PC-9 (cell line): ENCODE data around the gene PRR19. TPM values are rescaled to one million over a fixed set of nuclear protein-coding genes. Genes with fewer than 3 reads are reported as not detected.

ENCODE experiments used
- BruUV-seq: library from RNA; stranded (reverse); fragments of 400-500 nt; replicated peaks from 2 replicates; lab custom pipeline; 2021; lab: Mats Ljungman, UMichigan
- CTCF ChIA-PET: fragments of 300-600 bp; sonication (Branson Sonifier 250); formaldehyde crosslinking; loops from one replicate; lab custom pipeline; 2022; ENCODE audit warnings: antibody characterized with exemption; lab: Charles Lee
- POLR2A ChIA-PET: fragments of 300-600 bp; sonication (Branson Sonifier 250); formaldehyde crosslinking; loops from one replicate; lab custom pipeline; 2022; ENCODE audit warnings: antibody characterized with exemption; ENCODE audit not compliant: unreplicated experiment; lab: Charles Lee
- DNase-seq, 2 experiments: peaks; one replicate each; pipeline versions ENCODE4 v3.0.0 to v3.0.0-alpha.2; 2015 to 2022; ENCODE audit warnings: mixed read lengths in 1 of 2
- H2AFZ ChIP-seq: fragments of 200-600 bp; sonication (generic); 2 replicates; pipeline ENCODE4 v1.8.1; 2017; ENCODE audit warnings: antibody characterized with exemption
- H3F3A ChIP-seq: fragments of 200-600 bp; sonication (generic); 2 replicates; pipeline ENCODE4 v1.8.1; 2017; ENCODE audit warnings: antibody characterized with exemption, mild to moderate bottlenecking, low read depth; ENCODE audit not compliant: insufficient read depth
- H3K27ac ChIP-seq: fragments of 200-600 bp; sonication (generic); 2 replicates; pipeline ENCODE4 v1.6.1; 2016; ENCODE audit warnings: mixed run types
- H3K27me3 ChIP-seq: fragments of 200-600 bp; sonication (generic); 2 replicates; pipeline ENCODE4 v1.6.1; 2016; ENCODE audit warnings: low read depth, mixed run types; ENCODE audit not compliant: insufficient read depth
- H3K36me3 ChIP-seq: fragments of 200-600 bp; sonication (generic); 2 replicates; pipeline ENCODE4 v1.6.1; 2016; ENCODE audit warnings: low read depth, mixed run types
- H3K4me1 ChIP-seq: fragments of 200-600 bp; sonication (generic); replicated peaks from 2 replicates; pipeline ENCODE4 v1.6.1; 2016; ENCODE audit warnings: mixed run types; ENCODE audit not compliant: insufficient read depth
- H3K4me2 ChIP-seq: fragments of 200-600 bp; sonication (generic); 2 replicates; pipeline ENCODE4 v1.6.1; 2017; ENCODE audit warnings: mixed run types
- H3K4me3 ChIP-seq: fragments of 200-600 bp; sonication (generic); 2 replicates; pipeline ENCODE4 v1.6.1; 2016; ENCODE audit warnings: mixed run types
- H3K79me2 ChIP-seq: fragments of 200-600 bp; sonication (generic); 2 replicates; pipeline ENCODE4 v1.6.1; 2017; ENCODE audit warnings: low read depth, mixed run types
- H3K9me2 ChIP-seq: fragments of 200-600 bp; sonication (generic); 2 replicates; pipeline ENCODE4 v1.8.1; 2017; ENCODE audit warnings: mild to moderate bottlenecking; ENCODE audit not compliant: insufficient read depth
- H3K9me3 ChIP-seq: fragments of 200-600 bp; sonication (generic); 2 replicates; pipeline ENCODE4 v1.8.1; 2016; ENCODE audit warnings: low read depth; ENCODE audit not compliant: insufficient read depth
- H4K20me1 ChIP-seq: fragments of 200-600 bp; sonication (generic); 2 replicates; pipeline ENCODE4 v1.8.1; 2017; ENCODE audit not compliant: insufficient read depth
- CTCF ChIP-seq: fragments of 200-600 bp; sonication (generic); conservative IDR thresholded peaks from 2 replicates; pipeline ENCODE4 v1.6.1; 2017; ENCODE audit warnings: mixed run types, antibody characterized with exemption, mild to moderate bottlenecking, moderate library complexity
- EZH2 ChIP-seq: fragments of 200-600 bp; sonication (generic); IDR thresholded peaks from 2 replicates; pipeline ENCODE4 v1.8.0; 2017; ENCODE audit warnings: antibody characterized with exemption, low read depth
- intact Hi-C: fragments of 100-400 bp; cut with micrococcal nuclease; formaldehyde crosslinking; loops from one replicate; pipeline ENCODE4 v1.10.0; 2022; ENCODE audit not compliant: unreplicated experiment
- total RNA-seq: library from RNA; stranded (reverse); gene quantifications from 2 replicates; pipeline ENCODE4 v1.2.3, GENCODE V29; 2021

The PRR19 gene
- total RNA-seq, 1 experiment from 2014 or later: 0.85 TPM

- no TSS peak for BruUV-seq
These were observed 4.7 kb downstream of the PRR19 start for GRCh38 chr19:42306646-42307045.

GRCh38 chr19:42309686-42310085 is 7.8 kb downstream of the PRR19 start:
- Histone ChIP-seq H3K4me1 (0 out of 2 replicates have a peak, but pooled peaks cover 4% of the 10 kb centered on the region), H3K36me3 (no peaks in the 10 kb centered on the region), H4K20me1 (no peaks in the 10 kb centered on the region), H3K27me3 (peaks cover 23% of the 10 kb centered on the region; the same call in 1 of the 2 replicates), H3K9me3 (no peaks in the 10 kb centered on the region), H3K4me2 (no peak overlapping the region), H3F3A (0 out of 2 replicates have a peak, but pooled peaks cover 4% of the 10 kb centered on the region), H3K79me2 (no peaks in the 10 kb centered on the region), H2AFZ (no peak overlapping the region), H3K4me3 (no peak overlapping the region), H3K9me2 (no peaks in the 10 kb centered on the region), H3K27ac (no peak overlapping the region)
- ChIA-PET CTCF (no interaction called here), POLR2A (no interaction called here)
- intact Hi-C loops: no loop called here
- no TSS peak for BruUV-seq
- DNase-seq: no peak
- no peak for TF ChIP-seq EZH2
- no peak for TF ChIP-seq CTCF

More at GRCh38 chr19:42306646-42307045, 4.7 kb downstream of the PRR19 start:
- H3K36me3 ChIP-seq: no peaks in the 10 kb centered on the region
- intact Hi-C loops: no loop called here
- H3K27me3 ChIP-seq: no peaks in the 10 kb centered on the region
- H4K20me1 ChIP-seq: no peaks in the 10 kb centered on the region
- no peak overlapping the region for H3K4me3 ChIP-seq
- no peak overlapping the region for H2AFZ ChIP-seq
- no peaks in the 10 kb centered on the region for H3K9me3 ChIP-seq
- H3K4me1 ChIP-seq: peaks cover under 1% of the 10 kb centered on the region; the same call in 1 of the 2 replicates
- no peak overlapping the region for H3K4me2 ChIP-seq
- ChIA-PET POLR2A (no interaction called here), CTCF (no interaction called here)
- no peak for TF ChIP-seq EZH2
- TF ChIP-seq CTCF: no peak
- no peak for DNase-seq
- no peak overlapping the region for H3K27ac ChIP-seq
- no peaks in the 10 kb centered on the region for H3K9me2 ChIP-seq
- H3F3A ChIP-seq: peaks cover 8% of the 10 kb centered on the region; the same call in 1 of the 2 replicates
- peaks cover 2% of the 10 kb centered on the region for H3K79me2 ChIP-seq

GRCh38 chr19:42311657-42312056 is 9.7 kb downstream of the PRR19 start:
- peaks cover 28% of the 10 kb centered on the region; the same call in 1 of the 2 replicates for H3K27me3 ChIP-seq
- ChIA-PET CTCF (interaction anchor here (0.6 kb wide), 1 partner anchor 11 kb away, joined by 3 read pairs; no protein-coding TSS in a partner anchor), POLR2A (no interaction called here)
- no peaks in the 10 kb centered on the region for H4K20me1 ChIP-seq
- H2AFZ ChIP-seq: no peak overlapping the region
- no peak overlapping the region for H3K27ac ChIP-seq
- TF ChIP-seq CTCF (no peak; the same call in 1 of the 2 replicates), EZH2 (no peak)
- no peaks in the 10 kb centered on the region for H3K9me3 ChIP-seq
- no peaks in the 10 kb centered on the region for H3K9me2 ChIP-seq
- BruUV-seq: no TSS peak
- H3K4me1 ChIP-seq: 0 out of 2 replicates have a peak, but pooled peaks cover 4% of the 10 kb centered on the region
- intact Hi-C loops: no loop called here
- no peak overlapping the region for H3K4me2 ChIP-seq
- DNase-seq: no peak
- no peak overlapping the region for H3K4me3 ChIP-seq
- 0 out of 2 replicates have a peak, but pooled peaks cover 4% of the 10 kb centered on the region for H3F3A ChIP-seq
- no peaks in the 10 kb centered on the region for H3K36me3 ChIP-seq
- H3K79me2 ChIP-seq: no peaks in the 10 kb centered on the region
